Fibroblast of villous mesenchyme (primary cell): Measurements from ENCODE around the gene ECM2. TPM values are rescaled to one million over a fixed set of nuclear protein-coding genes. Genes with fewer than 3 reads are reported as not detected.

Source experiments
- DNase-seq: peaks from one replicate; pipeline ENCODE4 v3.0.0-alpha.2; 2010; ENCODE audit warnings: low read depth
- H3K4me3 ChIP-seq: 2 replicates; pipeline ENCODE4 v1.5.1; 2011; ENCODE audit warnings: low read depth, mild to moderate bottlenecking, low read length
- CTCF ChIP-seq: IDR thresholded peaks from 2 replicates; pipeline ENCODE4 v1.5.1; 2012; ENCODE audit warnings: low read depth, mild to moderate bottlenecking, low read length; ENCODE audit not compliant: insufficient read depth
- total RNA-seq: library from RNA; depleted of rRNA; stranded (reverse); fragments of >200 nt; gene quantifications from 2 replicates; pipeline ENCODE4 v1.2.3, GENCODE V29; 2012

The ECM2 gene
- total RNA-seq, 1 donor = 2.6 TPM

GRCh38 chr9:92509050-92509449 lies 26.7 kb downstream of the ECM2 start:
- no peak overlapping the region for H3K4me3 ChIP-seq
- TF ChIP-seq CTCF = no peak
- no peak for DNase-seq

DNA sequence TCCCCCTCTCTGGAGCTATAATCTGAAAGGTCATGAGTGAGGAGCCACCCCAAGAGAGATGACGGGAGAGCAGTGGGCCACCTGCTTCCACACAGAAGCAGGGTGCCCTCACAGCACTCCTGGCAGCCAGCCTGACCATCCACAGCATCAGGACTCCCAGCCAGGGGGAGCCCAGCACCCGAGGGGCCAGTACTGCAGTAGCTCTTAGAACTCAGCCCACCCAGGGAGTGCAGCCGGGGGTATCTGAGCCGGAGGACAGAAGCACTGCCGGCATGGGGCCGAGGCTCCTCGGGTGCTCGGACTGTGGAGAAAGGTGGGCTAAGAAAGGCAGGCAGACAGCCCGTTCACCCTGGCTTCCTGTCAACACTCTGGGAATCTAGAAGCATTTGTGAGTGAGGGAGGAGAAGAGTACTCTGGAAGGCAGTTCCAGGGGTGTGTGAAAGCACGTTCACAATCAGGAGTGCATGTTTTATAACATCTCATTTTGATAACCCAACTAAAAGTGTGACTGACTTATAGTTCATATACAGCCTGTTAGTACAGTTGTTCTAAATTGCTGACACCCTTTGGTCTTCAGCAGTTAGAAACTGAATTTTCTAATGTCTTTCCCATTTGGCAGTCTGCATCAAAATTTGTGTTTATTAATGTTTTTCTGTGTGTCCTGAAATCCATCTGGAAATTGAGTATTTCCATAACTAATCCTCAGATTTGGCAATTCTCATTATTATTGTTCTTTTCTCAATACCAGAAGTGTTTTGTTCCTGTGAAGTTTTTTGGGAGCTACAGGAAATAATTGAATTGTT lies 27.6 kb downstream of the ECM2 start:
- H3K4me3 ChIP-seq = no peak overlapping the region
- peak; percentile 17 for TF ChIP-seq CTCF
- no peak for DNase-seq

DNA sequence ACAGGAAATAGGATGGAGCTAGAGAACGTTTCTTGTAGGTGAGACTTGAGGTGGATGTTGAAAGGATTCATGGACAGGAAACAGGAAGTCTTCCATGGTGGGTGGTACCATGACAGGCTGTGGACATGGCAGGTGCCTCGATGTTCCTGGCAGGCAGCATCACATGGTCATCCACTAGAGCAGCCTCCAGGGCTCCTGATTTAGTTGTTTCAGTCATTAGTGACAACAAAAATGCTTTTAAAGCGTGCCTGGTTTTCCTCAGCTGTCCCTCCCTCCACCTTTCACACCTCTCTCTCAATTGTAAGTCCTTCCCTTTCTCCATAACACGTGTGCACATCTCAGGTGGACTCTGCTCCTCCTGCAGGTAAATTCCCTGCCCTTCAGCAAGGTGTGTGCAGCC lies 28.3 kb downstream of the ECM2 start:
- H3K4me3 ChIP-seq = no peak overlapping the region
- DNase-seq = no peak
- TF ChIP-seq CTCF = no peak

- H3K4me3 ChIP-seq = no peak overlapping the region
- TF ChIP-seq CTCF = no peak
- no peak for DNase-seq
Measured at GRCh38 chr9:92507005-92507404, 28.8 kb downstream of the ECM2 start.

GRCh38 chr9:92506184-92506857 lies 29.5 kb downstream of the ECM2 start:
- peak; percentile 88 for DNase-seq
- peak overlapping the region; percentile 34 for H3K4me3 ChIP-seq
- TF ChIP-seq CTCF = no peak

- DNase-seq = peak; percentile 35
- TF ChIP-seq CTCF = no peak
- peak overlapping the region; percentile 34 for H3K4me3 ChIP-seq
Measured at GRCh38 chr9:92504881-92505280, 30.9 kb downstream of the ECM2 start.
